ENCODE data around the gene DCXR. TPM values are rescaled to one million over a fixed set of nuclear protein-coding genes. Genes with fewer than 3 reads are reported as not detected.

Gene DCXR
- total and polyA plus RNA-seq, 2 of the 13 experiments (the other 11 are each of a cell fraction or from before 2014, with no cell fraction given): 287 to 311 TPM

- TF ChIP-seq, protein P1, sequence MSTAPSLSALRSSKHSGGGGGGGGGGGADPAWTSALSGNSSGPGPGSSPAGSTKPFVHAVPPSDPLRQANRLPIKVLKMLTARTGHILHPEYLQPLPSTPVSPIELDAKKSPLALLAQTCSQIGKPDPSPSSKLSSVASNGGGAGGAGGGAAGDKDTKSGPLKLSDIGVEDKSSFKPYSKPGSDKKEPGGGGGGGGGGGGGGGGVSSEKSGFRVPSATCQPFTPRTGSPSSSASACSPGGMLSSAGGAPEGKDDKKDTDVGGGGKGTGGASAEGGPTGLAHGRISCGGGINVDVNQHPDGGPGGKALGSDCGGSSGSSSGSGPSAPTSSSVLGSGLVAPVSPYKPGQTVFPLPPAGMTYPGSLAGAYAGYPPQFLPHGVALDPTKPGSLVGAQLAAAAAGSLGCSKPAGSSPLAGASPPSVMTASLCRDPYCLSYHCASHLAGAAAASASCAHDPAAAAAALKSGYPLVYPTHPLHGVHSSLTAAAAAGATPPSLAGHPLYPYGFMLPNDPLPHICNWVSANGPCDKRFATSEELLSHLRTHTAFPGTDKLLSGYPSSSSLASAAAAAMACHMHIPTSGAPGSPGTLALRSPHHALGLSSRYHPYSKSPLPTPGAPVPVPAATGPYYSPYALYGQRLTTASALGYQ (CRISPR knock-in tag; IDR thresholded peaks at IDR 0.05): peak; percentile 70; the same call in 1 of the 2 replicates
- TF ChIP-seq THYN1 (CRISPR knock-in tag; IDR thresholded peaks at IDR 0.05; ENCODE audit: borderline replicate concordance, low read depth) (no peak), ZNF501 (CRISPR knock-in tag; IDR thresholded peaks at IDR 0.05) (peak; percentile 50; the same call in 1 of the 2 replicates), PHF21A (CRISPR knock-in tag; IDR thresholded peaks at IDR 0.05) (peak; percentile 71), ZNF570 (CRISPR knock-in tag; IDR thresholded peaks at IDR 0.05; ENCODE audit: borderline replicate concordance) (no peak), JUNB (CRISPR knock-in tag; IDR thresholded peaks at IDR 0.05; ENCODE audit: borderline replicate concordance) (no peak), THAP8 (CRISPR knock-in tag; IDR thresholded peaks at IDR 0.05; ENCODE audit: borderline replicate concordance) (no peak; the same call in 1 of the 2 replicates), IRX3 (CRISPR knock-in tag; IDR thresholded peaks at IDR 0.05; ENCODE audit: borderline replicate concordance, low read depth) (peak; percentile 34; the same call in 1 of the 2 replicates), ETV5 (CRISPR knock-in tag; IDR thresholded peaks at IDR 0.05; ENCODE audit: borderline replicate concordance) (peak; percentile 83), KLF16 (CRISPR knock-in tag; IDR thresholded peaks at IDR 0.05) (peak in 1 of 2 experiments; percentile 94; a peak in 2 of 4 replicates), ZMYM4 (CRISPR knock-in tag; IDR thresholded peaks at IDR 0.05) (peak; percentile 92), ZC3H13 (CRISPR knock-in tag; IDR thresholded peaks at IDR 0.05) (peak; percentile 80; the same call in 1 of the 2 replicates), HOXD1 (CRISPR knock-in tag; IDR thresholded peaks at IDR 0.05) (peak; percentile 79; the same call in 1 of the 2 replicates), ZNF660 (CRISPR knock-in tag; IDR thresholded peaks at IDR 0.05; ENCODE audit: borderline replicate concordance, low read depth) (no peak), MXD4 (CRISPR knock-in tag; IDR thresholded peaks at IDR 0.05) (peak; percentile 59; the same call in 1 of the 2 replicates), TBL1XR1 (IDR thresholded peaks at IDR 0.05; ENCODE audit: borderline replicate concordance, low read length, partially characterized antibody) (no peak), MTF1 (CRISPR knock-in tag; IDR thresholded peaks at IDR 0.05) (no peak)
- TF ChIP-seq, protein P2, sequence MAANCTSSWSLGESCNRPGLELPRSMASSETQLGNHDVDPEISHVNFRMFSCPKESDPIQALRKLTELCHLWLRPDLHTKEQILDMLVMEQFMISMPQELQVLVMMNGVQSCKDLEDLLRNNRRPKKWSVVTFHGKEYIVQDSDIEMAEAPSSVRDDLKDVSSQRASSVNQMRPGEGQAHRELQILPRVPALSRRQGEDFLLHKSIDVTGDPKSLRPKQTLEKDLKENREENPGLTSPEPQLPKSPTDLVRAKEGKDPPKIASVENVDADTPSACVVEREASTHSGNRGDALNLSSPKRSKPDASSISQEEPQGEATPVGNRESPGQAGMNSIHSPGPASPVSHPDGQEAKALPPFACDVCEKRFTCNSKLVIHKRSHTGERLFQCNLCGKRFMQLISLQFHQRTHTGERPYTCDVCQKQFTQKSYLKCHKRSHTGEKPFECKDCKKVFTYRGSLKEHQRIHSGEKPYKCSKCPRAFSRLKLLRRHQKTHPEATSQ (CRISPR knock-in tag; IDR thresholded peaks at IDR 0.05; ENCODE audit: borderline replicate concordance): 0 out of 2 replicates have a peak, but pooled peaks have one; percentile 19
- TF ChIP-seq, protein P3, sequence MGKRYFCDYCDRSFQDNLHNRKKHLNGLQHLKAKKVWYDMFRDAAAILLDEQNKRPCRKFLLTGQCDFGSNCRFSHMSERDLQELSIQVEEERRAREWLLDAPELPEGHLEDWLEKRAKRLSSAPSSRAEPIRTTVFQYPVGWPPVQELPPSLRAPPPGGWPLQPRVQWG (CRISPR knock-in tag; IDR thresholded peaks at IDR 0.05; ENCODE audit: borderline replicate concordance, low read depth): no peak
- TF ChIP-seq, protein P4, sequence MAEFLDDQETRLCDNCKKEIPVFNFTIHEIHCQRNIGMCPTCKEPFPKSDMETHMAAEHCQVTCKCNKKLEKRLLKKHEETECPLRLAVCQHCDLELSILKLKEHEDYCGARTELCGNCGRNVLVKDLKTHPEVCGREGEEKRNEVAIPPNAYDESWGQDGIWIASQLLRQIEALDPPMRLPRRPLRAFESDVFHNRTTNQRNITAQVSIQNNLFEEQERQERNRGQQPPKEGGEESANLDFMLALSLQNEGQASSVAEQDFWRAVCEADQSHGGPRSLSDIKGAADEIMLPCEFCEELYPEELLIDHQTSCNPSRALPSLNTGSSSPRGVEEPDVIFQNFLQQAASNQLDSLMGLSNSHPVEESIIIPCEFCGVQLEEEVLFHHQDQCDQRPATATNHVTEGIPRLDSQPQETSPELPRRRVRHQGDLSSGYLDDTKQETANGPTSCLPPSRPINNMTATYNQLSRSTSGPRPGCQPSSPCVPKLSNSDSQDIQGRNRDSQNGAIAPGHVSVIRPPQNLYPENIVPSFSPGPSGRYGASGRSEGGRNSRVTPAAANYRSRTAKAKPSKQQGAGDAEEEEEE (CRISPR knock-in tag; IDR thresholded peaks at IDR 0.05; ENCODE audit: borderline replicate concordance): no peak
These were observed 28.3 kb upstream of the DCXR start, which contains the start of gene DUS1L (continued) for GRCh38 chr17:82065638-82066303.
